PC-9 (cell line): ENCODE results near the gene MAGI2. TPM values are rescaled to one million over a fixed set of nuclear protein-coding genes. Genes with fewer than 3 reads are reported as not detected.

Experiments
- BruUV-seq: library from RNA; stranded (reverse); fragments of 400-500 nt; replicated peaks from 2 replicates; lab custom pipeline; 2021; lab: Mats Ljungman, UMichigan
- CTCF ChIA-PET: fragments of 300-600 bp; sonication (Branson Sonifier 250); formaldehyde crosslinking; loops from one replicate; lab custom pipeline; 2022; ENCODE audit warnings: antibody characterized with exemption; lab: Charles Lee
- POLR2A ChIA-PET: fragments of 300-600 bp; sonication (Branson Sonifier 250); formaldehyde crosslinking; loops from one replicate; lab custom pipeline; 2022; ENCODE audit warnings: antibody characterized with exemption; ENCODE audit not compliant: unreplicated experiment; lab: Charles Lee
- DNase-seq, 2 experiments: peaks; one replicate each; pipeline versions ENCODE4 v3.0.0 to v3.0.0-alpha.2; 2015 to 2022; ENCODE audit warnings: mixed read lengths in 1 of 2
- H2AFZ ChIP-seq: fragments of 200-600 bp; sonication (generic); 2 replicates; pipeline ENCODE4 v1.8.1; 2017; ENCODE audit warnings: antibody characterized with exemption
- H3F3A ChIP-seq: fragments of 200-600 bp; sonication (generic); 2 replicates; pipeline ENCODE4 v1.8.1; 2017; ENCODE audit warnings: antibody characterized with exemption, mild to moderate bottlenecking, low read depth; ENCODE audit not compliant: insufficient read depth
- H3K27ac ChIP-seq: fragments of 200-600 bp; sonication (generic); 2 replicates; pipeline ENCODE4 v1.6.1; 2016; ENCODE audit warnings: mixed run types
- H3K27me3 ChIP-seq: fragments of 200-600 bp; sonication (generic); 2 replicates; pipeline ENCODE4 v1.6.1; 2016; ENCODE audit warnings: low read depth, mixed run types; ENCODE audit not compliant: insufficient read depth
- H3K36me3 ChIP-seq: fragments of 200-600 bp; sonication (generic); 2 replicates; pipeline ENCODE4 v1.6.1; 2016; ENCODE audit warnings: low read depth, mixed run types
- H3K4me1 ChIP-seq: fragments of 200-600 bp; sonication (generic); replicated peaks from 2 replicates; pipeline ENCODE4 v1.6.1; 2016; ENCODE audit warnings: mixed run types; ENCODE audit not compliant: insufficient read depth
- H3K4me2 ChIP-seq: fragments of 200-600 bp; sonication (generic); 2 replicates; pipeline ENCODE4 v1.6.1; 2017; ENCODE audit warnings: mixed run types
- H3K4me3 ChIP-seq: fragments of 200-600 bp; sonication (generic); 2 replicates; pipeline ENCODE4 v1.6.1; 2016; ENCODE audit warnings: mixed run types
- H3K79me2 ChIP-seq: fragments of 200-600 bp; sonication (generic); 2 replicates; pipeline ENCODE4 v1.6.1; 2017; ENCODE audit warnings: low read depth, mixed run types
- H3K9me2 ChIP-seq: fragments of 200-600 bp; sonication (generic); 2 replicates; pipeline ENCODE4 v1.8.1; 2017; ENCODE audit warnings: mild to moderate bottlenecking; ENCODE audit not compliant: insufficient read depth
- H3K9me3 ChIP-seq: fragments of 200-600 bp; sonication (generic); 2 replicates; pipeline ENCODE4 v1.8.1; 2016; ENCODE audit warnings: low read depth; ENCODE audit not compliant: insufficient read depth
- H4K20me1 ChIP-seq: fragments of 200-600 bp; sonication (generic); 2 replicates; pipeline ENCODE4 v1.8.1; 2017; ENCODE audit not compliant: insufficient read depth
- EZH2 ChIP-seq: fragments of 200-600 bp; sonication (generic); IDR thresholded peaks from 2 replicates; pipeline ENCODE4 v1.8.0; 2017; ENCODE audit warnings: antibody characterized with exemption, low read depth
- intact Hi-C: fragments of 100-400 bp; cut with micrococcal nuclease; formaldehyde crosslinking; loops from one replicate; pipeline ENCODE4 v1.10.0; 2022; ENCODE audit not compliant: unreplicated experiment
- total RNA-seq: library from RNA; stranded (reverse); gene quantifications from 2 replicates; pipeline ENCODE4 v1.2.3, GENCODE V29; 2021
- TF ChIP-seq, protein P1 (sequence below): fragments of 200-600 bp; sonication (generic); conservative IDR thresholded peaks from 2 replicates; pipeline ENCODE4 v1.6.1; 2017; ENCODE audit warnings: mixed run types, antibody characterized with exemption, mild to moderate bottlenecking, moderate library complexity

The MAGI2 gene
- total RNA-seq, 1 experiment from 2014 or later, result 0.92 TPM

DNA sequence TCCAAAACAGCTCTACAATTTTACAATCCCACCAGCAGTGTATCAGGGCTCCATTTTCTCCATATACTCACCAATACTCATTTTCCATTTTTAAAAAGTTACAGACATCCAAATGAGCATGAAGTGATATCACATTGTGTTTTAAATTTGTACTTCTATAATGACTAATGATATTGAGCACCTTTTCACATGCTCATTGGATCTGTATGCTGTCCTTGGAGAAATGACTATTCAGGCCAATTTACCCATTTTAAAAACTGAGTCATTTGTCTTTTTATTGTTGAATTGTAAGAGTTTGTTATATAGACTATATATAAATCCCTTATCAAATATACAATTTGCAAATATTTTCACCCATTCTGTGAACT, 162.0 kb downstream of the MAGI2 start:
- Histone ChIP-seq H3K9me3 (no peaks in the 10 kb centered on the region), H2AFZ (no peak overlapping the region), H3K36me3 (no peaks in the 10 kb centered on the region), H3K4me2 (no peak overlapping the region), H3K9me2 (no peaks in the 10 kb centered on the region), H3K4me3 (no peak overlapping the region), H3F3A (no peaks in the 10 kb centered on the region), H3K27ac (no peak overlapping the region), H4K20me1 (no peaks in the 10 kb centered on the region), H3K27me3 (no peaks in the 10 kb centered on the region), H3K4me1 (no peaks in the 10 kb centered on the region), H3K79me2 (no peaks in the 10 kb centered on the region)
- ChIA-PET CTCF (no interaction called here), POLR2A (no interaction called here)
- TF ChIP-seq EZH2, result no peak
- TF ChIP-seq, protein P1, sequence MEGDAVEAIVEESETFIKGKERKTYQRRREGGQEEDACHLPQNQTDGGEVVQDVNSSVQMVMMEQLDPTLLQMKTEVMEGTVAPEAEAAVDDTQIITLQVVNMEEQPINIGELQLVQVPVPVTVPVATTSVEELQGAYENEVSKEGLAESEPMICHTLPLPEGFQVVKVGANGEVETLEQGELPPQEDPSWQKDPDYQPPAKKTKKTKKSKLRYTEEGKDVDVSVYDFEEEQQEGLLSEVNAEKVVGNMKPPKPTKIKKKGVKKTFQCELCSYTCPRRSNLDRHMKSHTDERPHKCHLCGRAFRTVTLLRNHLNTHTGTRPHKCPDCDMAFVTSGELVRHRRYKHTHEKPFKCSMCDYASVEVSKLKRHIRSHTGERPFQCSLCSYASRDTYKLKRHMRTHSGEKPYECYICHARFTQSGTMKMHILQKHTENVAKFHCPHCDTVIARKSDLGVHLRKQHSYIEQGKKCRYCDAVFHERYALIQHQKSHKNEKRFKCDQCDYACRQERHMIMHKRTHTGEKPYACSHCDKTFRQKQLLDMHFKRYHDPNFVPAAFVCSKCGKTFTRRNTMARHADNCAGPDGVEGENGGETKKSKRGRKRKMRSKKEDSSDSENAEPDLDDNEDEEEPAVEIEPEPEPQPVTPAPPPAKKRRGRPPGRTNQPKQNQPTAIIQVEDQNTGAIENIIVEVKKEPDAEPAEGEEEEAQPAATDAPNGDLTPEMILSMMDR, result no peak
- intact Hi-C loops, result loop anchor here (5.0 to 10.0 kb wide), 2 partner anchors 583 to 726 kb away; no protein-coding TSS in a partner anchor
- no peak for DNase-seq
- no TSS peak for BruUV-seq

DNA sequence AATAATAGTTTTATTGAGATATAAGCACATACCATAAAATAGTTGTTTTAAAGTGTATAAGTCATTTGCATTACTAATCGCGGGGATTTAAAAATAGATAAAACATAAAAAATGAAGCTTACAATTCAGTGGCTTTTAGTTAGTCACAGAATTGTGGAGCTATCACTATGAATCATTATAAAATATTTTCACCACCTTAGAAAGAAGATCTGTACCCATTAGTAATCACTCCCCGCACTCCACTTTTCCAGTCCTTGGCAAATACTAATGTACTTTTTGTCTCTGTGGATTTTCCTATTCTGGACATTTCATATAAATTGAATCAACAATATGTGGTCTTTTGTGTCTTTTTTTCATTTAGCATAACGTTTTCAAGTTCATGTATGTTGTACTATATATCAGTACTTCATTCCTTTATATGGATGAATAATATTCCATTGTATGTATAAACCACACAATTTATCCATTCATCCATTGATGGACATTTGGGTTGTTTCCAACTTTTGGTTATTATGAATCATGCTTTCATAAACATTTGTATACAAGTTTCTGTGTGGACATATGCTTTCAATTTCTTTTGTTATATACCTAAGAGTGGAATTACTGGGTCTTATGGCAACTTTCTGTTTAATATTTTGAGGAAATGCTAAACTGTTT, 162.5 kb downstream of the MAGI2 start:
- Histone ChIP-seq H3K36me3 (no peaks in the 10 kb centered on the region), H3K79me2 (no peaks in the 10 kb centered on the region), H4K20me1 (no peaks in the 10 kb centered on the region), H3F3A (no peaks in the 10 kb centered on the region), H3K4me3 (no peak overlapping the region), H3K9me3 (no peaks in the 10 kb centered on the region), H3K4me2 (no peak overlapping the region), H3K9me2 (no peaks in the 10 kb centered on the region), H3K27ac (no peak overlapping the region), H3K4me1 (no peaks in the 10 kb centered on the region), H2AFZ (no peak overlapping the region), H3K27me3 (no peaks in the 10 kb centered on the region)
- intact Hi-C loops, result loop anchor here (5.0 to 10.0 kb wide), 2 partner anchors 584 to 726 kb away; no protein-coding TSS in a partner anchor
- TF ChIP-seq, protein P1, result no peak
- no peak for TF ChIP-seq EZH2
- BruUV-seq, result no TSS peak
- ChIA-PET POLR2A (no interaction called here), CTCF (no interaction called here)
- DNase-seq, result no peak

DNA sequence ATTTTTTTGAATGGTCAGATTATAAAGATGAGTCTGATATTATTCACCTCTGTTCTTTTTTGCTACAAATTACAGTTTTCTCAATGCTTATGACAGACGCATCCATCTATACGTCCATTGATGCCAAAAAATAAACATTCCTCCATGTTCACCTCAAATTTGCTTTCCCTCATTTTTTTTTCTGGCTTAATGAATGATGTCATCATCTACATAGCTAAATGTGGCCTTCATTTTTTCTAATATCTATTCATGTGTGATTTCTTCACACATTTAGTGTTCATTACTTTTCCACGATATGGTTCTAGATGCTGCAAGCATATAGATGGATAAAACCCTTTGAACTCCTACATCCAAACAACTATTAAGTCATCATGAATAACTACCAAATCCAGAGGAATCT, 163.1 kb downstream of the MAGI2 start:
- Histone ChIP-seq H3K4me2 (no peak overlapping the region), H3K9me2 (no peaks in the 10 kb centered on the region), H3K27me3 (no peaks in the 10 kb centered on the region), H3F3A (no peaks in the 10 kb centered on the region), H3K4me1 (no peaks in the 10 kb centered on the region), H3K79me2 (no peaks in the 10 kb centered on the region), H3K27ac (no peak overlapping the region), H3K9me3 (no peaks in the 10 kb centered on the region), H3K36me3 (no peaks in the 10 kb centered on the region), H3K4me3 (no peak overlapping the region), H4K20me1 (no peaks in the 10 kb centered on the region), H2AFZ (no peak overlapping the region)
- DNase-seq, result no peak
- ChIA-PET POLR2A (interaction anchor here (0.7 kb wide), 1 partner anchor 356 kb away, joined by 8 read pairs; no protein-coding TSS in a partner anchor), CTCF (no interaction called here)
- intact Hi-C loops, result loop anchor here (5.0 to 10.0 kb wide), 2 partner anchors 584 to 727 kb away; no protein-coding TSS in a partner anchor
- TF ChIP-seq, protein P1, result no peak
- no peak for TF ChIP-seq EZH2
- no TSS peak for BruUV-seq
